ENCODE measurements around the gene ACCSL.

The ACCSL gene

DNA sequence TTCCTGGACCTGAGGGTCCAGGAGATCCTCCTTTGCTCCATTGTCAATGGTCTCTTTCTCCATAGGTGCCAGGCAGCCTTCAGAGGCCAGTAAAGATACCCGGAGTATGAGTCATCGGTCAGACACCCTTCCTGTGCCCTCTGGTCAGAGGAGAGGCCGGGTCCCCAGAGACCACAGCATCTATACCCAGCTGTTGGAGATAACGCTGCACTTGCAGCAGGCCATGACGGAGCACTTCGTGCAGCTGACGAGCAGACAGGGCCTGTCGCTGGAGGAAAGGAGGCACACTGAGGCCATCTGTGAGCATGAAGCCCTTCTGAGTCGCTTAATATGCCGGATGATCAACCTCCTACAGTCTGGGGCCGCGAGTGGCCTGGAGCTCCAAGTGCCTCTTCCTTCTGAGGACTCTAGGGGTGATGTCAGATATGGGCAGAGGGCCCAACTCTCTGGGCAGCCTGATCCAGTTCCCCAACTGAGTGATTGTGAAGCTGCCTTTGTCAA, at the start of gene ACCSL:
Gene ACCSL, plus strand, starts transcription at position 51 of the 501 bp plus-strand sequence. Its CDS starts 56 bp downstream, at position 107.
- no peak for DNase-seq

- no peak for DNase-seq
Measured at GRCh38 chr11:43998308-43998707, 49.5 kb upstream of the ACCSL start.

DNA sequence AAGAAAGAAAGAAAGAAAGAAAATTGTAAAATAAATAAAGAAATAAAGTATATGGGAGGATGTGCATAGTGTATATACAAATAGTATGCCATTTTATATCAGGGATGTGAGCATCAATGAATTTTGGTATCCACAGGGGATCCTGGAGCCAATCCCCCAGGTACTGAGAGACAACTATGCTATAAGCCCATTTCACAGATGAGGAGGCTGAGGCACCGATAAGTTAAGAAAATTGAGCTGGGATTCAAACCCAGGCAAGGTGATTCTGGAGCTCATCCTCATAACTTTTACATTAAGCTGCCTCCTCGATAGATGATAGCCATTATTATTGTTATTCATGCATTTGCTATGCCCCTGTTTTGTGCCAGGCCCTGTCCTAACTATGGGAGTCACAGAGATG, 47.0 kb upstream of the ACCSL start:
- DNase-seq: no peak

DNA sequence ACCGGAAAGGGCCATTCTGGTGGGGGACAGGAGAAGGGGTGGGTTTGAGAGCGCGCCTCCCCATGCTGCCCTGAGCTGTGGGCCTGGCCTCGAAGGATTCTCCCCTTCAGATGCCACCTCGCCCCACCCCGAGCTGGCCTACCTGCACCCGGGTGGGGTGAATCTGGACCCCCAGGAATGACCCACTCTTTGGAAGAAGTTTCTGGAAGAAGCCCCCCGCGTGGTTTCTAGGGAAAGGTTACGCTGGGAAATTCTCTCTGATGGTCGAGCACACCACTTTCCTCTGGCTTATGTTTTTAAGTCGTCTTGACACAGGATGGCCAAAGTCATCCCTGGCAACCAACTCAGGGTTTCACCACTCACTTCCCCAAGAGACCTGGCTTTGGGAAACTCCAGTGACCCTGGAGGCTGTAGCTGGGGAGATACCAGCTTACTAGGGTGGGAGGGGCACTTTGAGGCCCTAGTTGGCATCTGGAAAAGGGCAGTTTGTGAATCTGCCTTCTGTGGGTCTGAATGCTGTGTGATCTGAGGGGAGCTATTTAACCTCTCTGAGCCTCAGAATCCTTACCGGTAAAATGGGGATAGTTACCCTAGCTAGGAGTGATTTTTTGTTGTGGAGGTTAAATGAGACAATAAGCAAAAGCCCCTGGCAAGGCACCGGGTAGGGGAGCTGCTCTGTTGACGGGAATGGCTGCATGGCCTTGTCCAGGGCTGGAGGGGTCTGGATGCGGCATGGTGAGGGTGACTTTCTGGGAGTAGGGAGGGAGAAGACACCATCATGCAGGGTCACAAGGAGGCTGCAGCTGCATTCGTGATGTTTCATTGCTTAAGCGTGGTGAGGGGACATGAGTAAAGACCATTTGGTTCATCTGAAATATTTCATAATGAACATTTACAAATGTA, 45.3 kb upstream of the ACCSL start:
- DNase-seq: no peak

DNA sequence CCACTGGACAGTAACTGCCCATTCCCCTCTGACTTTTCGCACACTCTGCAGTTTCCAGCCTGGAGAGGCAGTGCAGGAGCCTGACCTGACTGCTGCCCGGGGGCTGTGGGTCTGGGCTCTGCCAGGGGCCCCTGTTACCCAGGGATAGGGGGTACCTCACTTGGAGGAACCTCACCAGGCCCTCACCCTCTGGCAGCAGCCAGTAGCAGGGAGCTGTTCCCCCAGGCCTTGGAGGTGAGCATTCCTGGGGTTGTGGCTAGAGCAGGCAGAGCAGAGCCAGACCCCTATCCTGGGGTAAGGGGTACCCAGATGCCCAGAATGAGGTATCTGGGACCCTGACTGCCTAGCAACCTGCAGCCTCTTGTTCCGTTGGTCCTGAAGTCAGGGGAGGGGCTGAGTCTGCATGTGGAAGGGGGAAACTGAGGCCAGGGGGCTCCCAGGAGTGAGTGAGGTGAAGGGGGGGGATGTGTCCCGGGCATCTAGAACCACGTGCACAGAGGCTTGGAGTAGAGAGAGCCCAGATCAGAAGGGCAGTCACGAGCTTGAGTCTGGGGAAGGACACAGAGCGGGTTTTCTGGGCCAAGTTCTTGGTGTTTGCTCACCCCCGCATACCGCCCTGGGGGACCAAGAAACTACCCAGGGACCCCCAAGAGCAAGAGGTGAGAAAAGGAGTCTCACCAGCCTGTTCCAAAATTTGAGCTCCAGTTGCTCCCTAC, 43.9 kb upstream of the ACCSL start:
- no peak for DNase-seq

- DNase-seq: no peak
Measured at GRCh38 chr11:44004452-44005062, 43.2 kb upstream of the ACCSL start.

GRCh38 chr11:44005063-44005701, 42.6 kb upstream of the ACCSL start:
- DNase-seq: no peak

DNA sequence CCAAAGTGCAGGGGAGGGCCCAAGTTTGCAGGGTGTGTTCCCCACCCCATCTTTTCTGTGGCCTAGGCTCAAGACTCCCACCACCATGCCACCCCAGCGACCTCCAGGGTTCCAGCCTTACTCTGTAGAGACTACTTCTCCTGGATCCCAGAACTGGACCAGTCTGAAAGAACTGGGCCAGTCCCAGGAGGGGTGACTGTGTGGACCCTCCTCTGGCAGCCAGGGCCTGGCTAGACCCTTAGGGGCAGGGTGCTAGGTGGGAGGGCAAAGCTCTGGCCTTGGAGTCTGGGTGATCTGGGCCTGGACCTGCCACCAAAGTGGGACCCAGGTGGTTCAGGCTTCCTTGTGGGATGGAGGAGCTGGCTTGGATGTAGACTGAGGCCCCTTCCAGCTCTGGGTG, 41.8 kb upstream of the ACCSL start:
- DNase-seq: no peak

- DNase-seq: no peak
Measured at GRCh38 chr11:44006917-44007361, 40.8 kb upstream of the ACCSL start.

DNA sequence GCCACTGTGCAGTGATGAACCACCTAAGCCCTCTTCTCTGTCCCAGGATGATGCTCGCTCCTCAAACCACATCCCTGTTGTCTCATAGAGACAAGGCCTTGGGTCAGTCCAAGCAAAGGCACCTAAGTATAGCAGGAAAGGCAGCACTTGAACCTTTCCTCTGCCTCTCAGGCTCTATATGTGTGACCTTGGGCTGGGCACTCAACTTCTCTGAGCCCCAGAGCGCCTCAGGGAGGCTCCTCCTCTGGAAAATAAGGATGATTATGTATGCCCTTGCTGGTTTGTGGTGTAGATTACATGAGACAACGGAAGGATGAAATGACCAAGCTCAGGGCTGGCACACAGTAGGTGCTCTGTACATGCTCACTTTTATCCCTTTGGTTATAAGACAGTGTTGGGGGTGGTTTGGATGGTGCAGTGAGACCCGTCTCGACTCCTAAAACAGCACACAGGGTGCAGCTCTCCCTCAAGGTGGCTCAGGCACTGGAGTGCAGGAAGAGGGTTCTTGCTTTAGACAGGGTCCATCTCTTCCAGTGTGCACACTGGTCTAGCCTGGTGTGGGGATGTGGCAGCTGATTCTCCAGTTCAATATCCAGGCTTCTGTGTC, 40.2 kb upstream of the ACCSL start:
- no peak for DNase-seq

GRCh38 chr11:44008088-44008501, 39.7 kb upstream of the ACCSL start:
- no peak for DNase-seq

GRCh38 chr11:44008698-44009097, 39.1 kb upstream of the ACCSL start:
- no peak for DNase-seq

- no peak for DNase-seq
Measured at GRCh38 chr11:44010789-44011251, 37.0 kb upstream of the ACCSL start.

DNA sequence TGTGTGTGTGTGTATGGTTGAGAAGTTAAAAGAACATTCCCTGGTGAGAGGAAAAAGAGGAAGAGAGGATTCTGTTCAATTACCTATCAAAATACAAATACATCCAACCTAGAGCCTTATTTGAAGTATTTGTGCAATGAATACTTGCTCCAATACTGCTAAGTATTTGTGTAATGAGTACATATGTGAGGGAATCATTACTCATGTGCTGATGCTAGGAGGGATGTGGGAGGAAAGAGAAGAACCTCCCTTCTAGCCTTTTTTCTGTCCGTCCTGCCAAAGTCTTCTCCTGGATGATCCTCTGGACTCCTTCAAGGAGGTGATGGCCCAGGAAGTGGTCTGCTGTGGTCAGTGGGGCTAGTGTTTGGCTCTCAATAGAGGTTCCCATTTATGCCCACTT, 36.0 kb upstream of the ACCSL start:
- DNase-seq: no peak

GRCh38 chr11:44014968-44015623, 32.7 kb upstream of the ACCSL start:
- DNase-seq: no peak

GRCh38 chr11:44015624-44016007, 32.2 kb upstream of the ACCSL start:
- DNase-seq: no peak

- no peak for DNase-seq
Measured at GRCh38 chr11:44016131-44016530, 31.6 kb upstream of the ACCSL start.

GRCh38 chr11:44016546-44017442, 31.0 kb upstream of the ACCSL start:
- DNase-seq: no peak

DNA sequence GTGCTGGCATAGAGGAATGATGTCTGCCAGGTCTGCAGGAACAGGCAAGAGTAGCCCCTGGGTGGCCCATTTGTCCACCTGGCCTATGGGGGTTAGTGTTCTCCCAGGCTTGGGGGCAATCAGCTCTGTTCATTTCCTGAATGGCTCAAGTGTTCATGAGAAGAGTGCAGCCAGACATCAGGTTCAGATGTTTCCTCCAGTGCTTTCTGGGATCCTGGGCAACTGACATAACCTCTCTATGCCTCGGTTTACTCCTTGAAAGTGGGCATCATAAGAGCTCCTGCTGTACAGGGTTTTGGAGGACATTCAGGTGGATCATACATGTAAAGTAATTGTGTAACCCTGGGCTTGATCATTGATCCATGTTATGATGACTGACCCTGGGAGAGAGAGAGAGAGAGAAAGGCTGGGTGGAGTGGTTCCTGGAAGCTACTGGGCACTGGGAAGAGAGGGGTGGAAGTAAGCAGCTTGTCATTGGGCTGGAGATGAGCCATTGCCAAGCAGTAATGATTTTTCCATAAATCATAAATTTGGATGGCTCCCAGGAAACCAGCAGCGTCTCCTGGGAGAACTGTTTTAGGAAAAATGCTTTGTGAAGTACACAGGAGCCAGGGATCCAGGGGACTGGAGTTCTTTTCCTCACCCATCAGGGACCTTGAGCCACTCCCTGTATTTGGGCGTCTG, 30.2 kb upstream of the ACCSL start:
- DNase-seq: no peak

GRCh38 chr11:44018127-44018521, 29.7 kb upstream of the ACCSL start:
- DNase-seq: no peak
